Medulla oblongata (tissue), 1 donor: ENCODE data around the gene PPP4R2.
"Not testable (repeated sequence)": the region's sequence is repeated elsewhere in the genome, so short reads cannot be mapped to it uniquely, and the experiment has no call there.

Experiments used
- DNase-seq: peaks from one replicate; pipeline ENCODE4 v3.0.0-alpha.2; 2015; ENCODE audit errors: extremely low spot score

Gene PPP4R2

GRCh38 chr3:73026111-73026759, 29.6 kb downstream of the PPP4R2 start:
- DNase-seq = peak; percentile 52

GRCh38 chr3:73026760-73027113, 30.1 kb downstream of the PPP4R2 start:
- DNase-seq = no peak

- DNase-seq = no peak
These were observed 32.2 kb downstream of the PPP4R2 start for GRCh38 chr3:73028803-73029202.

GRCh38 chr3:73029321-73029796, 32.7 kb downstream of the PPP4R2 start:
- DNase-seq = peak; percentile 22

GRCh38 chr3:73030073-73030597, 33.5 kb downstream of the PPP4R2 start:
- no peak for DNase-seq

GRCh38 chr3:73031573-73032103, 35.0 kb downstream of the PPP4R2 start:
- no peak for DNase-seq

- DNase-seq = no peak
These were observed 40.3 kb downstream of the PPP4R2 start for GRCh38 chr3:73036694-73037591.

- no peak for DNase-seq
These were observed 44.9 kb downstream of the PPP4R2 start for GRCh38 chr3:73041537-73041936.

GRCh38 chr3:73043414-73043813, 46.8 kb downstream of the PPP4R2 start:
- DNase-seq = no peak

GRCh38 chr3:73045391-73045790, 48.8 kb downstream of the PPP4R2 start:
- DNase-seq = no peak

GRCh38 chr3:73046195-73046594, 49.6 kb downstream of the PPP4R2 start:
- no peak for DNase-seq

GRCh38 chr3:73049319-73049718, 52.7 kb downstream of the PPP4R2 start:
- DNase-seq = no peak

GRCh38 chr3:73052857-73053256, 56.2 kb downstream of the PPP4R2 start:
- no peak for DNase-seq

GRCh38 chr3:73055583-73055982, 59.0 kb downstream of the PPP4R2 start:
- no peak for DNase-seq

GRCh38 chr3:73056014-73056844, 59.6 kb downstream of the PPP4R2 start:
- DNase-seq = peak; percentile 67

GRCh38 chr3:73056845-73057150, 60.2 kb downstream of the PPP4R2 start:
- DNase-seq = no peak

- DNase-seq = no peak
These were observed 63.7 kb downstream of the PPP4R2 start for GRCh38 chr3:73060302-73060723.

GRCh38 chr3:73061416-73061815, 64.8 kb downstream of the PPP4R2 start, which contains the start of gene EBLN2:
TSS of gene EBLN2 (plus strand) at chr3:73061659. CDS start at chr3:73062082, 423 bp downstream.
- no peak for DNase-seq

- DNase-seq = not testable (repeated sequence)
These were observed 69.6 kb downstream of the PPP4R2 start for GRCh38 chr3:73066243-73066642.

- no peak for DNase-seq
These were observed 71.8 kb downstream of the PPP4R2 start for GRCh38 chr3:73068419-73068818.

- no peak for DNase-seq
These were observed 72.6 kb downstream of the PPP4R2 start for GRCh38 chr3:73069187-73069586.
